MM.1S (cell line): ENCODE measurements around the gene CWC15.

Source experiments
- DNase-seq: peaks from one replicate; pipeline ENCODE4 v3.0.0-alpha.2; 2015
- H2AFZ ChIP-seq: fragments of 300-600 bp; sonication (generic); 2 replicates; pipeline ENCODE4 v1.6.0; 2016; ENCODE audit warnings: antibody characterized with exemption, low read length
- H3F3A ChIP-seq: fragments of 300-600 bp; sonication (generic); 2 replicates; pipeline ENCODE4 v1.6.1; 2016; ENCODE audit warnings: mild to moderate bottlenecking, antibody characterized with exemption, low read length, moderate library complexity, mixed read lengths; ENCODE audit not compliant: insufficient read depth
- H3K27ac ChIP-seq: fragments of 300-600 bp; sonication (generic); 2 replicates; pipeline ENCODE4 v1.5.1; 2016; ENCODE audit warnings: mild to moderate bottlenecking, low read length
- H3K27me3 ChIP-seq: fragments of 300-600 bp; sonication (generic); replicated peaks from 2 replicates; pipeline ENCODE4 v1.6.0; 2016; ENCODE audit warnings: low read length; ENCODE audit not compliant: insufficient read depth
- H3K36me3 ChIP-seq: fragments of 300-600 bp; sonication (generic); replicated peaks from 2 replicates; pipeline ENCODE4 v1.6.1; 2016; ENCODE audit warnings: mild to moderate bottlenecking, low read length, mixed read lengths; ENCODE audit not compliant: insufficient read depth
- H3K4me1 ChIP-seq: fragments of 300-600 bp; sonication (generic); 2 replicates; pipeline ENCODE4 v1.6.1; 2016; ENCODE audit warnings: low read length, mixed read lengths
- H3K4me2 ChIP-seq: fragments of 300-600 bp; sonication (generic); 2 replicates; pipeline ENCODE4 v1.6.0; 2016; ENCODE audit warnings: low read depth, low read length
- H3K4me3 ChIP-seq: fragments of 300-600 bp; sonication (generic); 2 replicates; pipeline ENCODE4 v1.5.1; 2016; ENCODE audit warnings: low read length, mixed read lengths
- H3K79me2 ChIP-seq: fragments of 300-600 bp; sonication (generic); 2 replicates; pipeline ENCODE4 v1.6.1; 2016; ENCODE audit warnings: mixed run types, low read length, mixed read lengths
- H3K9ac ChIP-seq: fragments of 300-600 bp; sonication (generic); 2 replicates; pipeline ENCODE4 v1.6.1; 2016; ENCODE audit warnings: low read length, mixed read lengths
- H3K9me2 ChIP-seq: fragments of 300-600 bp; sonication (generic); replicated peaks from 2 replicates; pipeline ENCODE4 v1.6.1; 2016; ENCODE audit warnings: mild to moderate bottlenecking, low read length, mixed read lengths; ENCODE audit not compliant: insufficient read depth
- H3K9me3 ChIP-seq: fragments of 300-600 bp; sonication (generic); replicated peaks from 2 replicates; pipeline ENCODE4 v1.6.1; 2016; ENCODE audit warnings: mild to moderate bottlenecking, low read length, mixed read lengths; ENCODE audit not compliant: insufficient read depth
- H4K20me1 ChIP-seq: fragments of 300-600 bp; sonication (generic); 2 replicates; pipeline ENCODE4 v1.6.1; 2016; ENCODE audit warnings: mild to moderate bottlenecking, low read length, moderate library complexity, mixed read lengths; ENCODE audit not compliant: insufficient read depth
- CTCF ChIP-seq: fragments of 300-600 bp; sonication (generic); IDR thresholded peaks from 2 replicates; pipeline ENCODE4 v1.5.1; 2016; ENCODE audit warnings: antibody characterized with exemption, low read length, mixed read lengths
- EZH2 ChIP-seq: fragments of 300-600 bp; sonication (generic); optimal IDR thresholded peaks from 2 replicates; pipeline ENCODE3; 2017; ENCODE audit warnings: low read depth, mild to moderate bottlenecking, antibody characterized with exemption, low read length, mixed read lengths
- EZH2phosphoT487 ChIP-seq: fragments of 300-600 bp; sonication (generic); IDR thresholded peaks from 2 replicates; pipeline ENCODE4 v1.6.1; 2018; ENCODE audit warnings: antibody characterized with exemption, low read length

Gene CWC15

GRCh38 chr11:95003716-95004115 lies 30.4 kb upstream of the CWC15 start:
- H3K79me2 ChIP-seq, result no peaks in the 10 kb centered on the region
- H3K9ac ChIP-seq, result no peak overlapping the region
- no peak overlapping the region for H3K4me2 ChIP-seq
- no peak overlapping the region for H3K27ac ChIP-seq
- H3K27me3 ChIP-seq, result no peaks in the 10 kb centered on the region
- TF ChIP-seq EZH2 (no peak), CTCF (no peak), EZH2phosphoT487 (no peak)
- H2AFZ ChIP-seq, result no peak overlapping the region
- H3F3A ChIP-seq, result no peaks in the 10 kb centered on the region
- no peaks in the 10 kb centered on the region for H3K4me1 ChIP-seq
- no peak for DNase-seq
- no peaks in the 10 kb centered on the region for H3K9me2 ChIP-seq
- no peak overlapping the region for H3K4me3 ChIP-seq
- no peaks in the 10 kb centered on the region for H3K36me3 ChIP-seq
- H3K9me3 ChIP-seq, result no peaks in the 10 kb centered on the region
- H4K20me1 ChIP-seq, result no peaks in the 10 kb centered on the region

GRCh38 chr11:94998285-94998684 lies 24.9 kb upstream of the CWC15 start:
- no peak overlapping the region for H3K9ac ChIP-seq
- no peaks in the 10 kb centered on the region for H4K20me1 ChIP-seq
- no peak overlapping the region for H2AFZ ChIP-seq
- H3K4me1 ChIP-seq, result no peaks in the 10 kb centered on the region
- no peaks in the 10 kb centered on the region for H3F3A ChIP-seq
- H3K79me2 ChIP-seq, result no peaks in the 10 kb centered on the region
- no peaks in the 10 kb centered on the region for H3K36me3 ChIP-seq
- H3K4me2 ChIP-seq, result no peak overlapping the region
- no peaks in the 10 kb centered on the region for H3K9me3 ChIP-seq
- H3K4me3 ChIP-seq, result no peak overlapping the region
- no peak for TF ChIP-seq CTCF
- TF ChIP-seq EZH2, result no peak
- TF ChIP-seq EZH2phosphoT487, result no peak
- H3K9me2 ChIP-seq, result no peaks in the 10 kb centered on the region
- no peaks in the 10 kb centered on the region for H3K27me3 ChIP-seq
- DNase-seq, result no peak
- H3K27ac ChIP-seq, result no peak overlapping the region

GRCh38 chr11:94997437-94997836 lies 24.1 kb upstream of the CWC15 start:
- Histone ChIP-seq H3K4me2 (no peak overlapping the region), H3K4me3 (no peak overlapping the region), H3K4me1 (no peaks in the 10 kb centered on the region), H2AFZ (no peak overlapping the region), H3F3A (no peaks in the 10 kb centered on the region), H4K20me1 (no peaks in the 10 kb centered on the region), H3K9me2 (no peaks in the 10 kb centered on the region), H3K27ac (no peak overlapping the region), H3K79me2 (no peaks in the 10 kb centered on the region), H3K9ac (no peak overlapping the region), H3K36me3 (no peaks in the 10 kb centered on the region), H3K9me3 (no peaks in the 10 kb centered on the region), H3K27me3 (no peaks in the 10 kb centered on the region)
- TF ChIP-seq EZH2phosphoT487 (no peak), CTCF (peak; percentile 17), EZH2 (no peak)
- DNase-seq, result no peak
